H1 (cell line): Measurements from ENCODE around the gene TAL2. TPM values are rescaled to one million over a fixed set of nuclear protein-coding genes. Genes with fewer than 3 reads are reported as not detected.

Experiments used
- CTCF ChIA-PET: fragments of 300-600 bp; sonication (Branson Sonifier 250); formaldehyde crosslinking; loops from one replicate; lab custom pipeline; 2021; ENCODE audit not compliant: partially characterized antibody; lab: Charles Lee
- POLR2A ChIA-PET: fragments of 300-600 bp; sonication (Branson Sonifier 250); formaldehyde crosslinking; loops from one replicate; lab custom pipeline; 2021; ENCODE audit warnings: inconsistent platforms; ENCODE audit not compliant: partially characterized antibody; lab: Charles Lee
- DNase-seq, 2 experiments: peaks; one replicate each; pipeline versions ENCODE4 v3.0.0 to v3.0.0-alpha.2; 2010 to 2022; ENCODE audit warnings: low spot score in 2 of 2, low read depth in 1 of 2, mixed read lengths in 1 of 2
- FAIRE-seq: peaks from 2 replicates; lab custom pipeline; 2011; peaks lifted over from hg19 to GRCh38; lab: Jason Lieb, UNC
- H2AFZ ChIP-seq: 2 replicates; pipeline ENCODE4 v1.8.1; 2012; ENCODE audit warnings: low read length, inconsistent platforms
- H2AK5ac ChIP-seq: 2 replicates; pipeline ENCODE4 v1.6.1; 2013; ENCODE audit warnings: low read depth, low read length
- H2BK120ac ChIP-seq: replicated peaks from 2 replicates; pipeline ENCODE3; 2013; ENCODE audit warnings: low read depth, low read length, inconsistent platforms
- H2BK12ac ChIP-seq: 2 replicates; pipeline ENCODE4 v1.6.1; 2013; ENCODE audit warnings: low read depth, low read length
- H2BK15ac ChIP-seq: 2 replicates; pipeline ENCODE4 v1.6.1; 2013; ENCODE audit warnings: low read length
- H2BK20ac ChIP-seq: 2 replicates; pipeline ENCODE4 v1.6.1; 2013; ENCODE audit warnings: low read length
- H2BK5ac ChIP-seq: 2 replicates; pipeline ENCODE4 v1.6.1; 2013; ENCODE audit warnings: low read depth, low read length
- H3K14ac ChIP-seq: 2 replicates; pipeline ENCODE4 v1.6.1; 2013; ENCODE audit warnings: inconsistent platforms; ENCODE audit not compliant: insufficient read length
- H3K18ac ChIP-seq: 2 replicates; pipeline ENCODE4 v1.6.1; 2013; ENCODE audit warnings: low read length; ENCODE audit errors: extremely low read depth
- H3K23ac ChIP-seq: 2 replicates; pipeline ENCODE4 v1.6.1; 2013; ENCODE audit warnings: inconsistent platforms; ENCODE audit not compliant: insufficient read length
- H3K23me2 ChIP-seq: 2 replicates; pipeline ENCODE4 v1.6.1; 2013; ENCODE audit warnings: low read depth, low read length
- H3K27ac ChIP-seq: 2 replicates; pipeline ENCODE4 v1.6.1; 2011; ENCODE audit warnings: low read depth, low read length, inconsistent platforms
- H3K27me3 ChIP-seq, 4 experiments: replicated peaks in 1 of 4; 1 replicate in 1 of 4; 2 replicates in 3 of 4; pipeline versions ENCODE4 v1.6.1 to v1.8.1; 2011 to 2013; ENCODE audit warnings: low read length in 3 of 4, mild to moderate bottlenecking in 3 of 4, inconsistent platforms in 2 of 4, mixed read lengths in 2 of 4, moderate library complexity in 1 of 4; ENCODE audit not compliant: control insufficient read depth in 3 of 4, insufficient read depth in 3 of 4; ENCODE audit errors: extremely low read depth in 1 of 4
- H3K36me3 ChIP-seq, 4 experiments: 2 replicates each; pipeline versions ENCODE4 v1.6.1 to v1.8.1; 2011 to 2013; ENCODE audit warnings: mild to moderate bottlenecking in 4 of 4, low read length in 3 of 4, moderate library complexity in 2 of 4, control low read depth in 1 of 4, inconsistent platforms in 1 of 4; ENCODE audit not compliant: insufficient read depth in 4 of 4, control insufficient read depth in 2 of 4
- H3K4ac ChIP-seq: replicated peaks from 2 replicates; pipeline ENCODE3; 2013; ENCODE audit warnings: low read length, low read depth, mixed read lengths, inconsistent platforms; ENCODE audit not compliant: insufficient read length
- H3K4me1 ChIP-seq, 4 experiments: replicated peaks in 1 of 4; 1 replicate in 1 of 4; 2 replicates in 3 of 4; pipeline versions ENCODE4 v1.6.1 to v1.8.1; 2011 to 2013; ENCODE audit warnings: low read length in 3 of 4, inconsistent platforms in 2 of 4, mixed read lengths in 1 of 4; ENCODE audit not compliant: insufficient read depth in 4 of 4, control insufficient read depth in 3 of 4
- H3K4me2 ChIP-seq, 2 experiments: 2 replicates each; pipeline versions ENCODE4 v1.6.1 to v1.8.1; 2011 to 2013; ENCODE audit warnings: low read depth in 2 of 2, low read length in 2 of 2, control low read depth in 1 of 2, inconsistent platforms in 1 of 2, mild to moderate bottlenecking in 1 of 2; ENCODE audit not compliant: insufficient read depth in 1 of 2
- H3K4me3 ChIP-seq, 4 experiments: fragments of 200-600, 300-600 bp in 1 of 4; sonication (generic), shearing (Covaris generic), sonication (Bioruptor Twin) in 1 of 4; 2 replicates each; pipeline versions ENCODE4 v1.5.1 to v1.8.1; 2011 to 2016; ENCODE audit warnings: low read length in 4 of 4, low read depth in 3 of 4, control low read depth in 2 of 4, inconsistent platforms in 2 of 4, mild to moderate bottlenecking in 2 of 4, mixed read lengths in 1 of 4, moderate library complexity in 1 of 4; ENCODE audit not compliant: insufficient read depth in 2 of 4; ENCODE audit errors: extremely low read depth in 1 of 4
- H3K56ac ChIP-seq: replicated peaks from 2 replicates; pipeline ENCODE3; 2013; ENCODE audit warnings: low read depth, mild to moderate bottlenecking, mixed read lengths, low read length, inconsistent platforms; ENCODE audit not compliant: insufficient read length
- H3K79me1 ChIP-seq: 2 replicates; pipeline ENCODE4 v1.6.1; 2013; ENCODE audit warnings: low read depth, low read length, control low read depth
- H3K79me2 ChIP-seq, 2 experiments: 2 replicates each; pipeline versions ENCODE4 v1.6.1 to v1.8.1; 2012 to 2013; ENCODE audit warnings: low read length in 2 of 2, mild to moderate bottlenecking in 2 of 2, inconsistent platforms in 1 of 2; ENCODE audit not compliant: insufficient read depth in 2 of 2, control insufficient read depth in 1 of 2
- H3K9ac ChIP-seq, 4 experiments: replicated peaks in 1 of 4; 1 replicate in 1 of 4; 2 replicates in 3 of 4; pipeline versions ENCODE4 v1.6.1 to v1.8.1; 2011 to 2013; ENCODE audit warnings: low read depth in 3 of 4, low read length in 3 of 4, control low read depth in 2 of 4, mild to moderate bottlenecking in 2 of 4, moderate library complexity in 2 of 4, inconsistent platforms in 1 of 4; ENCODE audit errors: extremely low read depth in 1 of 4
- H3K9me3 ChIP-seq, 2 experiments: 2 replicates each; pipeline versions ENCODE4 v1.6.1 to v1.8.1; 2012 to 2013; ENCODE audit warnings: mild to moderate bottlenecking in 2 of 2, moderate library complexity in 2 of 2, control low read depth in 1 of 2, inconsistent platforms in 1 of 2, low read depth in 1 of 2, low read length in 1 of 2, mixed read lengths in 1 of 2; ENCODE audit not compliant: insufficient read depth in 2 of 2
- H4K20me1 ChIP-seq, 2 experiments: replicated peaks in 1 of 2; 2 replicates each; pipeline versions ENCODE3 to v1.8.1; 2011 to 2013; ENCODE audit warnings: inconsistent platforms in 2 of 2, low read length in 2 of 2, mild to moderate bottlenecking in 1 of 2; ENCODE audit not compliant: insufficient read depth in 2 of 2, control insufficient read depth in 1 of 2
- H4K5ac ChIP-seq: 2 replicates; pipeline ENCODE4 v1.6.1; 2013; ENCODE audit warnings: low read length, low read depth, mixed read lengths, inconsistent platforms; ENCODE audit not compliant: insufficient read length
- H4K8ac ChIP-seq: 2 replicates; pipeline ENCODE4 v1.8.0; 2013; ENCODE audit warnings: mild to moderate bottlenecking, moderate library complexity, low read length, inconsistent platforms; ENCODE audit not compliant: insufficient read depth; ENCODE audit errors: extremely low read depth
- H4K91ac ChIP-seq: replicated peaks from 2 replicates; pipeline ENCODE3; 2013; ENCODE audit warnings: low read length, mixed read lengths, inconsistent platforms; ENCODE audit not compliant: insufficient read length
- ASH2L ChIP-seq: fragments of 200-600, 300-600 bp; sonication (generic); IDR thresholded peaks from one replicate; pipeline ENCODE4 v1.7.1; 2017; ENCODE audit warnings: low read length
- EZH2 ChIP-seq: fragments of 200-600 bp; sonication (generic); IDR thresholded peaks from 2 replicates; pipeline ENCODE4 v1.7.1; 2012; ENCODE audit warnings: low read depth, mild to moderate bottlenecking, moderate library complexity, low read length, inconsistent platforms; ENCODE audit not compliant: severe bottlenecking
- KDM1A ChIP-seq: fragments of 200-600, 300-600 bp; sonication (generic); IDR thresholded peaks from 2 replicates; pipeline ENCODE4 v1.7.1; 2016; ENCODE audit warnings: mild to moderate bottlenecking, low read length, borderline replicate concordance
- MAX ChIP-seq: IDR thresholded peaks from 2 replicates; pipeline ENCODE4 v1.6.1; 2012; ENCODE audit warnings: inconsistent platforms
- NANOG ChIP-seq: IDR thresholded peaks from 2 replicates; pipeline ENCODE4 v1.6.1; 2011; ENCODE audit warnings: low read length, low read depth, mild to moderate bottlenecking, inconsistent platforms; ENCODE audit not compliant: insufficient read depth, poor library complexity, severe bottlenecking
- RFX5 ChIP-seq: IDR thresholded peaks from 2 replicates; pipeline ENCODE4 v1.6.1; 2011; ENCODE audit warnings: low read depth, low read length, improper control_type of control experiment, borderline replicate concordance
- SUZ12 ChIP-seq: fragments of 200-600 bp; sonication (generic); IDR thresholded peaks from 2 replicates; pipeline ENCODE4 v1.6.1; 2012; ENCODE audit warnings: mild to moderate bottlenecking, inconsistent platforms, low read length, moderate library complexity, mixed read lengths
- ZNF274 ChIP-seq: IDR thresholded peaks from 2 replicates; pipeline ENCODE4 v1.7.0; 2012; ENCODE audit warnings: low read length, borderline replicate concordance; ENCODE audit errors: extremely low read depth
- WGBS, 2 experiments: shearing (Covaris generic) in 1 of 2; methylation state at CpG; one replicate each; pipeline versions ENCODE4 v1.1.6 to v1.1.7; 2013 to 2015; ENCODE audit warnings: low lambda C conversion rate in 2 of 2, mixed read lengths in 2 of 2, inconsistent platforms in 1 of 2, low coverage in 1 of 2, missing lambda C conversion rate in 1 of 2; ENCODE audit not compliant: insufficient replicate concordance in 2 of 2, insufficient coverage in 1 of 2, insufficient read length in 1 of 2; ENCODE audit errors: extremely low coverage in 1 of 2, missing lambda C conversion rate in 1 of 2; 5-methylcytosine and 5-hydroxymethylcytosine counted together
- polyA plus RNA-seq, 7 experiments: library from polyadenylated mRNA; depleted of rRNA in 3 of 7; stranded (reverse) in 5 of 7; unstranded in 2 of 7; fragments of >200 nt in 5 of 7; fragments of 200-250 nt in 2 of 7; gene quantifications; 1 replicate in 5 of 7; 2 replicates in 1 of 7; 4 replicates in 1 of 7; pipeline versions ENCODE4 v1.2.1 to v1.2.3, GENCODE V29; 2011 to 2013; ENCODE audit warnings: missing spikeins in 2 of 7, mixed read lengths in 2 of 7
- total RNA-seq: library from RNA; stranded (reverse); fragmentation: NEBNext Ultra II Directional; extraction: Animal tissue kit (Norgen Biotek cat#: 25700); gene quantifications from 2 replicates; pipeline ENCODE4 v1.2.1, GENCODE V29; 2021

The TAL2 gene
- total and polyA plus RNA-seq, 2 of the 8 experiments (the other 6 are each of a cell fraction or from before 2014, with no cell fraction given), result 0.65 to 0.82 TPM

- no peak overlapping the region for H3K4me2 ChIP-seq
- no peaks in the 10 kb centered on the region for H4K20me1 ChIP-seq
- H2AFZ ChIP-seq, result no peak overlapping the region
- peaks cover 0 to 10% (median 7%) of the 10 kb centered on the region in 4 experiments; a peak in 4 of 7 replicates for H3K4me1 ChIP-seq
- no peaks in the 10 kb centered on the region for H3K36me3 ChIP-seq
- H2AK5ac ChIP-seq, result no peak overlapping the region
- DNase-seq (no peak), FAIRE-seq (no peak)
- no peak overlapping the region for H2BK20ac ChIP-seq
- H2BK5ac ChIP-seq, result no peak overlapping the region
- POLR2A ChIA-PET, result no interaction called here
- no peak overlapping the region for H3K18ac ChIP-seq
- CTCF ChIA-PET, result interaction anchor here (0.6 to 2.1 kb wide), 2 partner anchors 11 to 39 kb away, joined by 4 to 7 read pairs; no protein-coding TSS in a partner anchor
- no peaks in the 10 kb centered on the region for H3K27me3 ChIP-seq
- 69% methylated on average over 1 of the region's 1 CpG; no CpG with 5 or more reads in 1 of the 2 experiments for WGBS, 2 experiments
- no peak for TF ChIP-seq ASH2L
- no peak for TF ChIP-seq MAX
- TF ChIP-seq EZH2, result no peak
- TF ChIP-seq NANOG, result no peak
- TF ChIP-seq KDM1A, result no peak
- TF ChIP-seq SUZ12, result no peak
- no peak for TF ChIP-seq RFX5
- no peak for TF ChIP-seq ZNF274
- H2BK12ac ChIP-seq, result no peak overlapping the region
- H2BK15ac ChIP-seq, result no peak overlapping the region
- H3K4ac ChIP-seq, result no peak overlapping the region
- no peaks in the 10 kb centered on the region for H3K9me3 ChIP-seq
- H3K56ac ChIP-seq, result no peak overlapping the region
- no peak overlapping the region for H2BK120ac ChIP-seq
- H3K79me2 ChIP-seq, result no peaks in the 10 kb centered on the region
- no peak overlapping the region for H4K8ac ChIP-seq
- no peak overlapping the region for H3K4me3 ChIP-seq
- no peak overlapping the region for H3K27ac ChIP-seq
- no peaks in the 10 kb centered on the region for H3K23me2 ChIP-seq
- no peak overlapping the region for H3K9ac ChIP-seq
- no peak overlapping the region for H3K14ac ChIP-seq
- H4K91ac ChIP-seq, result no peak overlapping the region
- no peak overlapping the region for H4K5ac ChIP-seq
- no peak overlapping the region for H3K23ac ChIP-seq
- H3K79me1 ChIP-seq, result no peaks in the 10 kb centered on the region
Measured at GRCh38 chr9:105678781-105679180, 16.5 kb downstream of the TAL2 start.
